CD14-positive monocyte (primary cell): ENCODE data around the gene PAPPA2. TPM values are rescaled to one million over a fixed set of nuclear protein-coding genes. Genes with fewer than 3 reads are reported as not detected.

Experiments
- DNase-seq, 3 donors: peaks; one replicate each; pipeline ENCODE4 v3.0.0-alpha.2; 2011 to 2022
- H2AFZ ChIP-seq: 2 replicates; pipeline ENCODE4 v1.6.0; 2012; ENCODE audit warnings: mild to moderate bottlenecking, low read depth, low read length, inconsistent platforms; ENCODE audit not compliant: insufficient read depth, poor library complexity, severe bottlenecking
- H3K27ac ChIP-seq, 2 donors: 1 replicate in 1 of 2; 2 replicates in 1 of 2; pipeline ENCODE4 v1.5.1; 2012 to 2013; ENCODE audit warnings: low read length in 2 of 2, control low read depth in 1 of 2, inconsistent platforms in 1 of 2, low read depth in 1 of 2, mild to moderate bottlenecking in 1 of 2
- H3K27me3 ChIP-seq, 2 donors: one replicate each; pipeline versions ENCODE4 v1.6.0 to v1.6.1; 2011 to 2013; ENCODE audit warnings: low read length in 2 of 2; ENCODE audit not compliant: control insufficient read depth in 2 of 2, insufficient read depth in 2 of 2
- H3K36me3 ChIP-seq, 2 donors: replicated peaks in 1 of 2; 1 replicate in 1 of 2; 2 replicates in 1 of 2; pipeline versions ENCODE4 v1.5.1 to v1.6.1; 2012 to 2013; ENCODE audit warnings: low read length in 2 of 2, control low read depth in 1 of 2, inconsistent platforms in 1 of 2, mild to moderate bottlenecking in 1 of 2; ENCODE audit not compliant: insufficient read depth in 2 of 2, control insufficient read depth in 1 of 2
- H3K4me1 ChIP-seq, 2 donors: 1 replicate in 1 of 2; 2 replicates in 1 of 2; pipeline versions ENCODE4 v1.5.1 to v1.6.1; 2012 to 2013; ENCODE audit warnings: low read length in 2 of 2, control low read depth in 1 of 2, inconsistent platforms in 1 of 2, mild to moderate bottlenecking in 1 of 2, moderate library complexity in 1 of 2; ENCODE audit not compliant: insufficient read depth in 2 of 2, control insufficient read depth in 1 of 2
- H3K4me2 ChIP-seq: replicated peaks from 2 replicates; pipeline ENCODE3; 2012; ENCODE audit warnings: low read length, moderate library complexity, mild to moderate bottlenecking; ENCODE audit not compliant: poor library complexity, severe bottlenecking; ENCODE audit errors: extremely low read depth
- H3K4me3 ChIP-seq, 3 experiments: fragments of 200-600 bp in 1 of 3; sonication (generic) in 1 of 3; replicated peaks in 1 of 3; 1 replicate in 2 of 3; 2 replicates in 1 of 3; pipeline ENCODE4 v1.5.1; 2011 to 2013; ENCODE audit warnings: low read length in 3 of 3, mild to moderate bottlenecking in 3 of 3, control low read depth in 2 of 3, low read depth in 2 of 3, inconsistent platforms in 1 of 3, moderate library complexity in 1 of 3
- H3K79me2 ChIP-seq: 2 replicates; pipeline ENCODE4 v1.6.0; 2012; ENCODE audit warnings: mild to moderate bottlenecking, control low read depth, inconsistent platforms, low read length, moderate library complexity; ENCODE audit not compliant: insufficient read depth
- H3K9ac ChIP-seq: 2 replicates; pipeline ENCODE4 v1.6.0; 2017; ENCODE audit warnings: low read length, mild to moderate bottlenecking; ENCODE audit not compliant: insufficient read depth, poor library complexity, severe bottlenecking
- H3K9me3 ChIP-seq, 2 donors: replicated peaks in 1 of 2; 1 replicate in 1 of 2; 2 replicates in 1 of 2; pipeline versions ENCODE4 v1.5.1 to v1.6.1; 2012 to 2013; ENCODE audit warnings: low read length in 2 of 2, control low read depth in 1 of 2; ENCODE audit not compliant: control insufficient read depth in 1 of 2, insufficient read depth in 1 of 2
- H4K20me1 ChIP-seq: 2 replicates; pipeline ENCODE4 v1.6.0; 2012; ENCODE audit warnings: mild to moderate bottlenecking, low read length, control low read depth, moderate library complexity; ENCODE audit not compliant: insufficient read depth
- H3K27ac Mint-ChIP-seq, 7 donors: one replicate each; pipeline ENCODE4 v1.8.0; 2020; ENCODE audit warnings: mild to moderate bottlenecking in 7 of 7, mixed read lengths in 7 of 7, moderate library complexity in 6 of 7, inconsistent platforms in 2 of 7
- H3K27me3 Mint-ChIP-seq, 3 donors: one replicate each; pipeline ENCODE4 v1.8.0; 2021 to 2022; ENCODE audit warnings: low read depth in 3 of 3, mild to moderate bottlenecking in 3 of 3, mixed read lengths in 3 of 3, moderate library complexity in 3 of 3, inconsistent platforms in 1 of 3
- H3K36me3 Mint-ChIP-seq, 2 donors: one replicate each; pipeline ENCODE4 v1.8.0; 2020; ENCODE audit warnings: mixed read lengths in 2 of 2, inconsistent platforms in 1 of 2, mild to moderate bottlenecking in 1 of 2
- H3K4me1 Mint-ChIP-seq: one replicate; pipeline ENCODE4 v1.8.0; 2020; ENCODE audit warnings: mild to moderate bottlenecking, mixed read lengths
- H3K4me3 Mint-ChIP-seq, 2 donors: one replicate each; pipeline ENCODE4 v1.8.0; 2020; ENCODE audit warnings: mild to moderate bottlenecking in 2 of 2, mixed read lengths in 2 of 2, moderate library complexity in 1 of 2
- H3K9me3 Mint-ChIP-seq, 7 donors: one replicate each; pipeline ENCODE4 v1.8.0; 2020 to 2022; ENCODE audit warnings: mixed read lengths in 7 of 7, mild to moderate bottlenecking in 6 of 7, moderate library complexity in 6 of 7, inconsistent platforms in 2 of 7
- CTCF ChIP-seq: fragments of 200-600 bp; IDR thresholded peaks from one replicate; pipeline ENCODE4 v1.8.0; 2022; ENCODE audit warnings: antibody characterized with exemption, mild to moderate bottlenecking
- WGBS: methylation state at CpG from one replicate; pipeline ENCODE4 v1.1.5; 2013; ENCODE audit warnings: missing lambda C conversion rate; ENCODE audit not compliant: insufficient coverage; 5-methylcytosine and 5-hydroxymethylcytosine counted together
- intact Hi-C, 2 donors: fragments of 100-400 bp; cut with micrococcal nuclease; formaldehyde crosslinking; loops; one replicate each; pipeline versions ENCODE4 v1.15.0 to v1.15.1; 2023
- polyA plus RNA-seq, 3 donors: library from polyadenylated mRNA; depleted of rRNA in 1 of 3; unstranded in 2 of 3; stranded (reverse) in 1 of 3; fragments of 300-500 nt in 2 of 3; fragments of >200 nt in 1 of 3; fragmentation: Illumina TruSeq in 2 of 3; gene quantifications; 1 replicate in 2 of 3; 2 replicates in 1 of 3; pipeline ENCODE4 v1.2.3, GENCODE V29; 2012 to 2021

Gene PAPPA2
- polyA plus RNA-seq, 3 donors, result not detected

GRCh38 chr1:176440176-176440575, 22.8 kb upstream of the PAPPA2 start:
- Mint-ChIP-seq H3K27ac (no peak overlapping the region), H3K4me1 (no peaks in the 10 kb centered on the region), H3K27me3 (peaks cover 0 to 2% (median 0%) of the 10 kb centered on the region in 3 donors), H3K9me3 (peaks cover 0 to 6% (median 2%) of the 10 kb centered on the region in 7 donors), H3K4me3 (no peak overlapping the region), H3K36me3 (no peaks in the 10 kb centered on the region)
- Histone ChIP-seq H3K9me3 (no peaks in the 10 kb centered on the region), H3K4me2 (no peak overlapping the region), H3K27me3 (no peaks in the 10 kb centered on the region), H3K36me3 (no peaks in the 10 kb centered on the region), H3K4me1 (no peaks in the 10 kb centered on the region), H3K27ac (no peak overlapping the region), H3K4me3 (no peak overlapping the region), H2AFZ (no peak overlapping the region), H4K20me1 (no peaks in the 10 kb centered on the region), H3K79me2 (no peaks in the 10 kb centered on the region), H3K9ac (no peak overlapping the region)
- 100% methylated on average over 1 of the region's 2 CpGs for WGBS
- intact Hi-C loops, result no loop called here
- no peak for TF ChIP-seq CTCF
- no peak for DNase-seq

GRCh38 chr1:176444286-176444685, 18.7 kb upstream of the PAPPA2 start:
- H4K20me1 ChIP-seq, result no peaks in the 10 kb centered on the region
- H3K27me3 Mint-ChIP-seq, result peaks cover 0 to 2% (median 0%) of the 10 kb centered on the region in 3 donors
- H2AFZ ChIP-seq, result no peak overlapping the region
- intact Hi-C loops, result no loop called here
- no peaks in the 10 kb centered on the region for H3K27me3 ChIP-seq
- no peaks in the 10 kb centered on the region for H3K36me3 ChIP-seq
- peaks cover 0 to 5% (median 2%) of the 10 kb centered on the region in 7 donors for H3K9me3 Mint-ChIP-seq
- H3K79me2 ChIP-seq, result no peaks in the 10 kb centered on the region
- no peaks in the 10 kb centered on the region for H3K4me1 Mint-ChIP-seq
- no peak for TF ChIP-seq CTCF
- 90% methylated on average over 2 of the region's 4 CpGs for WGBS
- no peak overlapping the region for H3K27ac Mint-ChIP-seq
- no peak overlapping the region for H3K4me2 ChIP-seq
- no peaks in the 10 kb centered on the region for H3K9me3 ChIP-seq
- H3K4me3 Mint-ChIP-seq, result no peak overlapping the region
- no peak overlapping the region for H3K9ac ChIP-seq
- H3K36me3 Mint-ChIP-seq, result no peaks in the 10 kb centered on the region
- H3K4me3 ChIP-seq, result no peak overlapping the region
- no peak for DNase-seq
- no peaks in the 10 kb centered on the region for H3K4me1 ChIP-seq
- no peak overlapping the region for H3K27ac ChIP-seq
